K562 (cell line): ENCODE measurements around the gene SLC12A9. TPM values are rescaled to one million over a fixed set of nuclear protein-coding genes. Genes with fewer than 3 reads are reported as not detected.

Source experiments
- ATAC-seq: fragments of 200-7000 bp; cut with Tn5 transposase; 3 replicates; pipeline ENCODE4 v1.9.1; 2020; ENCODE audit warnings: moderate library complexity
- BruUV-seq: library from RNA; stranded (reverse); fragments of 400-500 nt; replicated peaks from 2 replicates; lab custom pipeline; 2021; lab: Mats Ljungman, UMichigan
- CTCF ChIA-PET: fragments of 300-600 bp; formaldehyde crosslinking; extraction: SDS; loops from one replicate; lab custom pipeline; 2021; ENCODE audit warnings: low intra/inter-chr PET ratio; lab: Yijun Ruan, JAX
- POLR2A ChIA-PET: fragments of 300-600, 350-650 bp; sonication (Branson Sonifier 250); formaldehyde crosslinking; extraction: SDS; loops from one replicate; lab custom pipeline; 2021; ENCODE audit warnings: antibody characterized with exemption, inconsistent platforms; lab: Yijun Ruan, JAX
- DNase-seq, 4 experiments: peaks; one replicate each; pipeline versions ENCODE4 v3.0.0 to v3.0.0-alpha.2; 2011 to 2018; ENCODE audit warnings: low spot score in 3 of 4, mixed read lengths in 3 of 4; ENCODE audit errors: extremely low read depth in 1 of 4
- FAIRE-seq: peaks from 2 replicates; lab custom pipeline; 2011; peaks lifted over from hg19 to GRCh38; lab: Jason Lieb, UNC
- H2AFZ ChIP-seq: 2 replicates; pipeline ENCODE4 v1.6.0; 2011; ENCODE audit warnings: low read depth, low read length, control low read depth, inconsistent platforms
- H3K27ac ChIP-seq: fragments of 200-600 bp; 3 replicates; pipeline ENCODE4 v1.8.0; 2011; ENCODE audit warnings: low read depth, mild to moderate bottlenecking, control low read depth, inconsistent platforms, low read length, moderate library complexity, mixed read lengths; ENCODE audit errors: extremely low read depth
- H3K27me3 ChIP-seq, 2 experiments: fragments of 300-600 bp in 1 of 2; 2 replicates in 1 of 2; 3 replicates in 1 of 2; pipeline versions ENCODE4 v1.6.0 to v1.8.0; 2011; ENCODE audit warnings: inconsistent platforms in 2 of 2, low read length in 2 of 2, mild to moderate bottlenecking in 1 of 2, mixed read lengths in 1 of 2, moderate library complexity in 1 of 2; ENCODE audit not compliant: control insufficient read depth in 2 of 2, insufficient read depth in 2 of 2
- H3K36me3 ChIP-seq: fragments of 300-600 bp; 3 replicates; pipeline ENCODE4 v1.8.0; 2011; ENCODE audit warnings: mild to moderate bottlenecking, low read length, inconsistent platforms; ENCODE audit not compliant: control insufficient read depth, insufficient read depth
- H3K4me1 ChIP-seq, 2 experiments: fragments of 200-600 bp in 1 of 2; replicated peaks in 1 of 2; 2 replicates in 1 of 2; 3 replicates in 1 of 2; pipeline versions ENCODE4 v1.5.1 to v1.8.0; 2011; ENCODE audit warnings: inconsistent platforms in 2 of 2, low read length in 2 of 2, mild to moderate bottlenecking in 1 of 2, mixed read lengths in 1 of 2, moderate library complexity in 1 of 2; ENCODE audit not compliant: control insufficient read depth in 2 of 2, insufficient read depth in 2 of 2
- H3K4me2 ChIP-seq: 2 replicates; pipeline ENCODE4 v1.6.1; 2011; ENCODE audit warnings: low read length, control low read depth, inconsistent platforms, mixed read lengths; ENCODE audit not compliant: insufficient read depth
- H3K4me3 ChIP-seq: fragments of 200-600 bp; sonication (generic), shearing (Covaris generic); 2 replicates; pipeline ENCODE4 v1.5.1; 2016; ENCODE audit warnings: control low read depth, inconsistent platforms
- H3K79me2 ChIP-seq: fragments of 200-600 bp; 3 replicates; pipeline ENCODE4 v1.8.0; 2011; ENCODE audit warnings: low read length, inconsistent platforms; ENCODE audit not compliant: control insufficient read depth, insufficient read depth
- H3K9ac ChIP-seq, 2 experiments: 2 replicates each; pipeline versions ENCODE4 v1.6.0 to v1.6.1; 2011; ENCODE audit warnings: low read depth in 2 of 2, low read length in 2 of 2, control low read depth in 1 of 2, inconsistent platforms in 1 of 2, mild to moderate bottlenecking in 1 of 2, mixed read lengths in 1 of 2; ENCODE audit not compliant: insufficient read depth in 1 of 2
- H3K9me1 ChIP-seq: one replicate; pipeline ENCODE4 v1.6.0; 2011; ENCODE audit warnings: inconsistent platforms, mild to moderate bottlenecking, low read length, moderate library complexity; ENCODE audit not compliant: control insufficient read depth, insufficient read depth
- H3K9me3 ChIP-seq: replicated peaks from 2 replicates; pipeline ENCODE4 v1.5.1; 2011; ENCODE audit warnings: low read depth, low read length, inconsistent platforms; ENCODE audit not compliant: control insufficient read depth, insufficient read depth
- H4K20me1 ChIP-seq: replicated peaks from 2 replicates; pipeline ENCODE4 v1.6.1; 2011; ENCODE audit warnings: low read length, inconsistent platforms, mixed read lengths; ENCODE audit not compliant: control insufficient read depth, insufficient read depth
- PKNOX1 ChIP-seq: fragments of 450-650 bp; IDR thresholded peaks from 2 replicates; pipeline ENCODE4 v1.6.1; 2016
- TRIM25 ChIP-seq: fragments of 450-650 bp; IDR thresholded peaks from 2 replicates; pipeline ENCODE4 v1.7.0; 2016; ENCODE audit warnings: borderline replicate concordance
- WGBS: fragments of 100-300 bp; shearing (Covaris generic); methylation state at CpG from one replicate; pipeline ENCODE4 v1.1.6; 2016; ENCODE audit warnings: low coverage, mixed read lengths; ENCODE audit not compliant: insufficient coverage; ENCODE audit errors: missing lambda C conversion rate; 5-methylcytosine and 5-hydroxymethylcytosine counted together
- in situ Hi-C: fragments of 300-500 bp; cut with MboI; formaldehyde crosslinking; loops from 4 replicates; pipeline ENCODE4 v1.15.0; 2018; ENCODE audit warnings: inconsistent platforms, mixed read lengths
- intact Hi-C: fragments of 100-400 bp; cut with micrococcal nuclease; formaldehyde crosslinking; loops from 2 replicates; pipeline ENCODE4 v1.14.2; 2022
- polyA plus RNA-seq, 8 experiments: library from polyadenylated mRNA; depleted of rRNA in 4 of 8; stranded (reverse) in 5 of 8; unstranded in 3 of 8; fragments of >200 nt; fragmentation: Nextera tagmentation in 2 of 8; fragmentation: Illumina TruSeq in 1 of 8; extraction: Ambion mirVana in 2 of 8; extraction: Trizol in 1 of 8; gene quantifications; 2 replicates each; pipeline versions ENCODE4 v1.2.1 to v1.2.3, GENCODE V29; 2011 to 2014; ENCODE audit warnings: inconsistent platforms in 1 of 8, missing spikeins in 1 of 8
- total RNA-seq, 7 experiments: library from RNA; depleted of rRNA in 6 of 7; stranded (reverse); fragments of >200 nt in 6 of 7; fragmentation: Illumina TruSeq in 2 of 7; extraction: Trizol in 2 of 7; gene quantifications; 2 replicates each; pipeline versions ENCODE4 v1.2.1 to v1.2.3, GENCODE V29; 2011 to 2021; ENCODE audit warnings: low replicate concordance in 1 of 7

The SLC12A9 gene
- total and polyA plus RNA-seq, 9 of the 15 experiments (the other 6 are each of a cell fraction or from before 2014, with no cell fraction given), result 0.06 to 20.2 (median 10.7) TPM

- Histone ChIP-seq H3K9ac (peak overlapping the region in 1 of 2 experiments; percentile 79; a peak in 2 of 4 replicates), H3K9me1 (peaks cover 4% of the 10 kb centered on the region), H3K4me2 (no peak overlapping the region), H3K36me3 (peaks cover 93% of the 10 kb centered on the region), H3K27me3 (no peaks in the 10 kb centered on the region), H3K27ac (no peak overlapping the region), H4K20me1 (peaks cover 18% of the 10 kb centered on the region; the same call in 1 of the 2 replicates), H2AFZ (no peak overlapping the region), H3K79me2 (peaks cover 72% of the 10 kb centered on the region), H3K9me3 (no peaks in the 10 kb centered on the region), H3K4me1 (peaks cover 11 to 39% of the 10 kb centered on the region in 2 experiments; a peak in 4 of 5 replicates), H3K4me3 (no peak overlapping the region)
- 91% methylated on average over 10 of the region's 11 CpGs for WGBS
- TF ChIP-seq PKNOX1 (peak; percentile 78), TRIM25 (no peak)
- no TSS peak for BruUV-seq
- ATAC-seq (no peak), FAIRE-seq (no peak), DNase-seq (peak in 3 of 4 experiments; percentile 21 to 60 (median 53))
- POLR2A ChIA-PET, result interaction anchor here (0.6 to 1.6 kb wide), 2 partner anchors 9 to 38 kb away, joined by 4 read pairs; partner anchors contain the start of gene UFSP1
- intact Hi-C loops (no loop called here), in situ Hi-C loops (no loop called here)
- CTCF ChIA-PET, result no interaction called here
These were observed 27.3 kb downstream of the SLC12A9 start for GRCh38 chr7:100879685-100880261.
